HG02642 (cell line): ENCODE data around the gene MTMR10.
A peak's percentile ranks its signal among the peaks of the same experiment; 100 is the strongest.

Experiments used
- ATAC-seq: cut with Tn5 transposase; IDR thresholded peaks from one replicate; pipeline ENCODE4 v1.9.1; 2021; ENCODE audit warnings: mild to moderate bottlenecking; ENCODE audit not compliant: unreplicated experiment, poor library complexity

MTMR10 gene

GRCh38 chr15:30924353-30924752 lies 67.1 kb downstream of the MTMR10 start:
- ATAC-seq = no peak

DNA sequence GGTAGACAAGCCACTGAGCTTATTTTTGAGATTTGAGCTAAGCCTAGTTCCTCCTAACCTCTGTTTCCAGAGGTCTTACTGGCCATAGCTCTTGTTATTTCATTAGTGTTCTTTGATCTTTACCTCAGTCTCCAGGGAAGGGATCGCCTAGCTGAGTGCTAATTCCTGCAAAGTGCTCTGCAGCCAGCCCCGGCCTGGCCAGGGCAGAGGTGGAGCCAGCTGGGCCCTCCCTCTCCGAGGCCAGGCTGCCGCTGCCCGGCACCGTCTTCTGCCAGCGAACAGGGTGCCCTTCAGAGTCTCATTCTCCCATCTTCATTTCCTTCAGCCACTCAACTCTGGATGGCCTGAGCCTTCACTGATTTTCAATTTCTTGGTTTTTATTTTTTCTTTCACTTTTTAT lies 68.0 kb downstream of the MTMR10 start:
- no peak for ATAC-seq

DNA sequence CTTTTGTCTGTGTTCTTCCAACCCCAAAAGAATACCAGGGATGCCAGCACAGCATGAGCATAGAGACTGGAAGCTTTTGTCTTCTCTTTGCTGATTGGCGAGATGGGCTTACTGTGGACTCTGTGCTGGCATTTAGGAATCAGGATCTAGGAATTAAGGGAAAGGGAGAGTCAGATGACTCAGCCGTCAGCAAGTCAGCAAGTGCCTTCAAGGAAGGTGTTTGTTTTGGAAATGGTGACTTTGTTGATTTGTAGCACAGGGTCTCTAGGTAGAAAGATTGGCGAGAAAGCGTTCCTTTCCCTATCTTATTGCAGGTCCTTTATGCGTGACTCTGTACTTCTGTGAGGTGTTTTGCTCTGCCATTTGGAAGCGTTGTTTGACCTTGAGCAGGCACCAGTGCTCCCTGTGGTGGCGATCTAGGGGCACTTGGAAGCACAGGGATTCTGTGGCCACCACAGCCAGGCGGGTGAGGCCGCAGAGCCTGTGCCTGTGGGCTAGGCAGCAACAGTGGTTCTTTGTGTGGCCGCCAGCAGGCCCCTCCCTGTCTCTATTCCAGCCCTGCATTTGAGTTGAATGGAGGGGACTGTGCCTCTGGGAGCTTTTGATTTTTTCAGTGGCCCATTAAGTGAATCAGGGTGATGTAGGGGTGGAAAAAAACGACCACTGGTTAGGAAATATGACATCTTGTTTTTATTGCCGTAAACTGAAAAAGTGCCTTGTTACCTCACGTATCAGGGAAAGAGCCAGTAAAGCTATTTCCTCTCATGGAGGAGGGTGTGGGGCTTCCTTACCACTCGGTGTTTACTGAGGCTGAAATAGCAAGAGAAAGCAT lies 68.7 kb downstream of the MTMR10 start:
- no peak for ATAC-seq

GRCh38 chr15:30921781-30922479 lies 69.5 kb downstream of the MTMR10 start:
- no peak for ATAC-seq

DNA sequence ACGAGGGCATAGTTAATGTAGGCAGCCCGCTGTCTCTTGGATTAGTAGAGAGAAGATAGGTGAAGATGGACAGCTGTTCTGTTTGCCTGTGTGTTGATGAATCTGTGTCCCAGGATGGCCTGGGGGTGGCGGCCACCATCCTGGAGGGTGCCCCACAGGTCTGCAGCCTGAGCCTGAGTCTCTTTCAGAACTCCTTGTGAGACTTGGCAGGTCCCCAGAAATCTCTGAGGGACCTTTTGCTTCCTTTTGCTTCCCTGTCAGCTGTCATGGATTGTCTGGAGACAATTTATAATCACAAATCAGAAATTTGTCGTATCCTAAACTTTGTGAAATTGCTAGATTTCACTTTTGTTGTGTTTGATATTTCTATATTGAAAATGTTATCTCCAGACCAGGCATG lies 70.3 kb downstream of the MTMR10 start:
- no peak for ATAC-seq

DNA sequence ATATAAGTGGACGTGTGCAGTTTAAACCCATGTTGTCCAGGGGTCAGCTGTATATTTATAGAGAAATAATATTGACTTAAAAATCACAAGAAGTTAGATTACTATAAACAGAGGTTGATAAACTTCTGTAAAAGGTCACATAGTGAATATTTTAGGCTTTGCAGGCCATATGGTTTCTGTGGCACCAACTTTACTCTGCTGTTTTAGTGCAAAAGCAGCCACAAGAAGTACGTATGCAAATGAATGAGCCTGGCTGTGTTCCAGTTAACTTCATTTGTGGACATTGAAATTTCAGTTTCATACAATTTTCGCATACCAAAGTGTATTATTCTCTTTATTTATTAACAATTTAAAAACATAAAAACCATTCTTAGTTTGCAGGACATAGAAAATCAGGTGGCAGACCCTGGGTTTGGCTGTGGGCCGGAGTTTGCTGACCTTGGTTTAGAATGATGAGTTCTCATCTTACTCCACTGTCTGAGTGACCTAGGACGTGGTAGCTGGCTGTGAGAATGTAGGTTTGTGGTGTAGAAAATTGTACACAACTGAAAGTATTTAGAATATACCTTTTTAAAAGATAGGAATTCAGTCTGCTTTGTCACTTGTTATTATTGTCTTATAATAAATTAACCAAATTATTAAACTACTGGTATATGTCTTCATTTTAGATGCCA lies 71.4 kb downstream of the MTMR10 start:
- no peak for ATAC-seq

GRCh38 chr15:30918366-30918765 lies 73.1 kb downstream of the MTMR10 start:
- no peak for ATAC-seq

GRCh38 chr15:30917675-30918074 lies 73.8 kb downstream of the MTMR10 start:
- no peak for ATAC-seq

DNA sequence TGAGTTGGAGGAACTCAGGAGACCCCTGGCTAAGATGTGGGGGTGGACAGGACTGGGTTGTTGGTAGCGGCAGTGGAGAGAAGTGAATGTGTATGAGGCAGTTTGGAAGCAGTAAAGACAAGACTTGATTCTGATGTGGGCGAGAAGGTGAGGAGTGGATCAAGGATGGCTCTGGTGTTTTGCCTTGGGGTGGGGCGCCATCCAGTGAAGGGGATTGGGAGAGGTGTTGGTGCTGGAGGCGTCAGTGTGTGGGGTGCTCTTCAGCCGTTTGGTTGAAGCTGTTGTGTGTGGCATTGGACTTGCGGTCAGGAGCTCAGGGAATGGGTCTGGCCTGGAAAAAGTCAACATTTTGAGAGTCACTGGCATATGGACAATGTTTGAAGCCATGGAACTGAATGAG lies 74.4 kb downstream of the MTMR10 start:
- no peak for ATAC-seq

DNA sequence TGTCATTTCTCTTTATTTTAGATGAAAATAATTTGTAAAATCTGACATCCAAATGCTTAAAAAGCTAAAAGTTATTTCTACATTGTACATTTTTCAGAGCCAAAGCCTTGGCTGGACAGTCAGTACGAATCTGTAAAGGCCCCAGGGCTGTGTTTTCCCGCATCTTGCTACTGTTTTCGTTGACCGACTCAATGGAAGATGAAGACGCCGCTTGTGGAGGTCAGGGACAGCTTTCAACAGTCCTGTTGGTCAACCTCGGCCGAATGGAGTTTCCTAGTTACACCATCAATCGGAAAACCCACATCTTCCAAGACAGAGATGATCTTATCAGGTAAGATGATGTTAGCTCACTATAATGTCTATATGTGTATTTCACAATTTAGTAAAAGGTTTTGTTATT lies 77.7 kb downstream of the MTMR10 start:
- no peak for ATAC-seq

DNA sequence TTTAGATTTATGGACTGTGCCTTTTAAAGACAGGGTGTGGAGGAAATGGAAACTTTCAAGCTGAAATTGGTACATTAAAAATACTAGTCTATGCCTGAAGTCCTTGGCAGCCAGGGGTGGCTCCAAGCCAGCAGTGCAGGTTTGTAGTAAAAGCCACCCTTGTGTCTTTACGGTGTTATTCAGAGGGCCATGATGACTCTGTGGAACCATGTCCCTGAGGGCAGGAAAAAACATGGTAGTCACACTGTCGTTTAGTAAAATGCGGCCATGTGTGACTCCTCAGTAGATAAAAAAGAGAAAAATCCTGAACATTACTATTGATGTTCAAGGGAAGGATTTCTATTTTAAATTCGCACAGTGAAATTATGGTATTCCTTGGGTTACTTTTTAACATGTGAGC lies 85.1 kb downstream of the MTMR10 start:
- no peak for ATAC-seq

- ATAC-seq = no peak
Measured at GRCh38 chr15:30905821-30906220, 85.6 kb downstream of the MTMR10 start.

DNA sequence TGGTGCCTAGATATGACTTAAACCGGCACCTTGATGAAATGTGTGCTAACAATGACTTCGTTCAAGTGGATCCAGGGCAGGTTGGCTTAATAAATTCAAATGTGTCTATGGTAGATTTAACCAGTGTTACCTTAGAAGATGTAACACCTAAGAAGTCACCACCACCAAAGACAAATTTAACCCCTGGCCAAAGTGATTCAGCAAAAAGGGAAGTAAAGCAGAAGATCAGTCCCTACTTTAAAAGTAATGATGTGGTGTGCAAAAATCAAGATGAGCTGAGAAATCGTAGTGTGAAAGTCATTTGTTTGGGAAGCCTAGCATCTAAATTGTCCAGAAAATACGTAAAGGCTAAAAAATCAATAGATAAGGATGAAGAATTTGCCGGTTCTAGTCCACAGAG lies 86.6 kb downstream of the MTMR10 start:
- no peak for ATAC-seq

GRCh38 chr15:30903497-30904187 lies 87.8 kb downstream of the MTMR10 start, which contains the start of gene FAN1:
TSS of gene FAN1 (plus strand) at chr15:30903915. CDS start at chr15:30904664, 749 bp downstream.
- ATAC-seq = peak; percentile 95

DNA sequence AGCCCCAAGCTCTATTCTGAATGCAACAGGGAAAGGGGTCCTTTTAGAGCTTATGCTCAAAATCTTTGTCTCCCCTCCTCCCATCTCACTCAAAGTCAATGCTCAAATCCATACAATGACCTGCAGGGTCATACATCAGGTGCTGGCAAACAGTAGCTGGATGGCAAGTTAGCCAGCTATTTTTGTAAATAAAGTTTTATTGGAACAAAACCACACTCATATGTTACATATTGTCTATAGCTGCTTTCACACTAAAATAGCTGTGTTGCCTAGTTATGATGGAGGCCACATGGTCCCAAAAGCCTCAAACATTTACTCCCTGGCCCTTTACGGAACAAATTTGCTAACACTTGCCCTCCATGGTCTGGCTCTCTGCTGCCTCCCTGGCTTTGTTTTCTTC lies 89.5 kb downstream of the MTMR10 start:
- no peak for ATAC-seq

DNA sequence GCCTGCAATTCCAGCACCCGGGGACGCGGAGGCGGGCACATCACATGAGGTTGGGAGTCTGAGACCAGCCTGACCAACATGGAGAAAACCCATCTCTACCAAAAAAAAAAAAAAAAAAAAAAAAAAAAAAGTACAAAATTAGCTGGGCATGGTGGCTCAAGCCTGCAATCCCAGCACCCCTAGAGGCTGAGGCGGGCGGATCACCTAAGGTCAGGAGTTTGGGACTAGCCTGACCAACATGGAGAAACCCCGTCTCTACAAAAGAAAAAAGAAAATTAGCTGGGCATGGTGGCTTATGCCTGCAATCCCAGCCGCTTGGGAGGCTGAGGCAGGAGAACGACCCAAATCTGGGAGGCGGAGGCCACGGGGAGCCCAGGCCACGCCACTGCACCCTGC lies 95.2 kb downstream of the MTMR10 start:
- ATAC-seq = no peak

DNA sequence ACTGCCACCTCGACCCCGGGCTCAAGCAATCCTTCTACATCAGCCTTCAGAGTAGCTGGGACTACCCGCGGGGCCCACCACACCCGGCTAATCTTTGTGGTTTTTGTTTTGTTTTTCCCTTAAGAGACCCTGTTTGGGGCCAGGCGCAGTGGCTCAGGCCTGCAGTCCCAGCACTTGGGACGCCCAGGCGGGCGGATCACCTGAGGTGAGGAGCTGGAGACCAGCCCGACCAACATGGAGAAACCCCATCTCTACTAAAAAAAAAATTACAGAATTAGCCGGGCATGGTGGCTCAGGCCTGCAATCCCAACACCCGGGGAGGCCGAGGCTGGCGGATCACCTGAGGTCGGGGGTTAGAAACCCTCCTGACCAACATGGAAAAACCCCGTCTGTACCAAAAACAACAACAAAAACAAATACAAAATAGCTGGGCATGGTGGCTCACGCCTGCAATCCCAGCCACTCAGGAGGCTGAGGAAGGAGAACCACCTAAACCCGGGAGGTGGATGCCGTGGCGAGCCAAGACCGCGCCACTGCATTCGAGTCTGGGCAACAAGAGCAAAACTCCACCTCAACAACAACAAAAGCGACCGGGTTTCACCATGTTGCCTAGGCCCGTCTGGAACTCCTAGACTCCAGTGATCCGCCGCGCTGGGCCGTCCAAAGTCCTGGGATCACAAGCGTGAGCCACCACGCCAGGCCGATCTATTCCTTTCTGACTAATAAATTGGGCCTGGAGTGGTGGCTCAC lies 95.8 kb downstream of the MTMR10 start:
- ATAC-seq = no peak

GRCh38 chr15:30889196-30889595 lies 102.2 kb downstream of the MTMR10 start:
- no peak for ATAC-seq
